GM23338 (cell line): ENCODE results near the gene STAT6.

Experiments
- CREB1 ChIP-seq: fragments of 250-450 bp; sonication (Bioruptor Pico); IDR thresholded peaks from 2 replicates; pipeline ENCODE4 v1.5.0; 2020; ENCODE audit warnings: low read depth, mild to moderate bottlenecking, moderate library complexity
- ETS1 ChIP-seq: IDR thresholded peaks from 2 replicates; pipeline ENCODE4 v1.6.1; 2016; ENCODE audit warnings: antibody characterized with exemption
- EZH2 ChIP-seq: fragments of 200-600 bp; sonication (generic); IDR thresholded peaks from one replicate; pipeline ENCODE4 v1.8.0; 2017; ENCODE audit warnings: antibody characterized with exemption, mild to moderate bottlenecking, low read depth; ENCODE audit not compliant: unreplicated experiment
- EZH2phosphoT487 ChIP-seq: fragments of 200-600 bp; sonication (generic); IDR thresholded peaks from one replicate; pipeline ENCODE4 v1.8.1; 2018; ENCODE audit warnings: antibody characterized with exemption; ENCODE audit not compliant: unreplicated experiment
- JUNB ChIP-seq: IDR thresholded peaks from one replicate; pipeline ENCODE4 v1.6.1; 2016; ENCODE audit warnings: antibody characterized with exemption; ENCODE audit not compliant: unreplicated experiment
- NANOG ChIP-seq: IDR thresholded peaks from 2 replicates; pipeline ENCODE4 v1.6.1; 2016; ENCODE audit warnings: antibody characterized with exemption, borderline replicate concordance
- POLR2AphosphoS5 ChIP-seq: IDR thresholded peaks from 2 replicates; pipeline ENCODE4 v1.6.1; 2016; ENCODE audit warnings: antibody characterized with exemption, low read depth
- REST ChIP-seq: IDR thresholded peaks from one replicate; pipeline ENCODE4 v1.6.1; 2018; ENCODE audit warnings: antibody characterized with exemption; ENCODE audit not compliant: unreplicated experiment
- STAT1 ChIP-seq: IDR thresholded peaks from one replicate; pipeline ENCODE4 v1.6.1; 2016; ENCODE audit warnings: antibody characterized with exemption; ENCODE audit not compliant: unreplicated experiment
- ZNF114 ChIP-seq: fragments of 250-450 bp; sonication (Bioruptor Pico); IDR thresholded peaks from 2 replicates; pipeline ENCODE4 v1.5.0; 2020; ENCODE audit warnings: mild to moderate bottlenecking, moderate library complexity
- TF ChIP-seq, protein P1 (sequence below), 2 experiments: fragments of 200-600 bp in 1 of 2; sonication (generic) in 1 of 2; conservative IDR thresholded peaks; 2 replicates each; pipeline versions ENCODE4 v1.5.1 to v1.6.1; 2016 to 2017; ENCODE audit warnings: antibody characterized with exemption in 2 of 2, low read depth in 2 of 2, mild to moderate bottlenecking in 2 of 2, moderate library complexity in 1 of 2

DNA sequence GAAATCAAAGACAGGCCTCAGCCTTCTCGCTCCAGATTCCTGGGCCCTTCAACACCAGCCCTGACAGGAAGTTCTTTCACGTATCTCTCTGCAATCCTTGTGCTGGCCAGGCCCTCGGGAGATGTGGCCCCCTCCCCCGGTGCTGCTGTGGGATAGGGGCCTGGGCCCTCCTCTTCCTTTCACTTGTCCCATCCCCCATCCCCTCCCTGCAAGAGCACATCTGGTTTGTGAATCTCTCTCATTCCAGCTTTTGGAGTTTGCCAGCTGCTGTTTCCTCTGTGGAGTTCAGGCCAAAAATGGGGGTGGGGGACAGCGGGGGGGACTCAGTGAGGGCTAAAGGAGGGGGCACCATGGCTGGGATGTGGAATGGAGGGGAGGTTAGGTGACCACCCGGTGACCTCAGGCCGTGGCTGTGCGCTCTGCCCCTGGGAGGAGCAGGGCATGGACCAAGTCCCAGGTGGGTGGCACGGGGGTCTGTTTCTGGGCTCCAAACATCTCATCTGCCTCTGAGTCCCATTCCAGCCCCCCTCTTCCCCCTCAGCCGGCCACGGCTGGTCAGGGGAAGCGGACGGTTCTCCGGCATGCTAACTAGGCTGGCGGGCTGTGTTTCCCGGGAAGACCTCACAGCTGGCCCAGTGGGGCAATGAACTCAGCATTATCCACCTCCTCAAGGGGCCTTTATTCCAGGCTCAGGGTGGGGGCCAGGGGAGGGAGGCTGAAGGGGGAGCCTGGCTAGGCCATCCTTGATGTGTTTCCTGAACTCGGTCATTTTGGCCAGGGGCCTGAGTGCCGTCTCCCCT, 24.6 kb upstream of the STAT6 start:
- TF ChIP-seq, protein P1, sequence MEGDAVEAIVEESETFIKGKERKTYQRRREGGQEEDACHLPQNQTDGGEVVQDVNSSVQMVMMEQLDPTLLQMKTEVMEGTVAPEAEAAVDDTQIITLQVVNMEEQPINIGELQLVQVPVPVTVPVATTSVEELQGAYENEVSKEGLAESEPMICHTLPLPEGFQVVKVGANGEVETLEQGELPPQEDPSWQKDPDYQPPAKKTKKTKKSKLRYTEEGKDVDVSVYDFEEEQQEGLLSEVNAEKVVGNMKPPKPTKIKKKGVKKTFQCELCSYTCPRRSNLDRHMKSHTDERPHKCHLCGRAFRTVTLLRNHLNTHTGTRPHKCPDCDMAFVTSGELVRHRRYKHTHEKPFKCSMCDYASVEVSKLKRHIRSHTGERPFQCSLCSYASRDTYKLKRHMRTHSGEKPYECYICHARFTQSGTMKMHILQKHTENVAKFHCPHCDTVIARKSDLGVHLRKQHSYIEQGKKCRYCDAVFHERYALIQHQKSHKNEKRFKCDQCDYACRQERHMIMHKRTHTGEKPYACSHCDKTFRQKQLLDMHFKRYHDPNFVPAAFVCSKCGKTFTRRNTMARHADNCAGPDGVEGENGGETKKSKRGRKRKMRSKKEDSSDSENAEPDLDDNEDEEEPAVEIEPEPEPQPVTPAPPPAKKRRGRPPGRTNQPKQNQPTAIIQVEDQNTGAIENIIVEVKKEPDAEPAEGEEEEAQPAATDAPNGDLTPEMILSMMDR (conservative IDR thresholded peaks at IDR 0.05; ENCODE audit: low read depth in 2 of 2) = no peak
- TF ChIP-seq EZH2phosphoT487 (no peak), NANOG (no peak), CREB1 (CRISPR knock-in tag) (no peak), REST (no peak), JUNB (no peak), EZH2 (no peak), POLR2AphosphoS5 (no peak), STAT1 (no peak), ZNF114 (CRISPR knock-in tag) (no peak), ETS1 (no peak)
